ENCODE results near the gene MATCAP1. TPM values are rescaled to one million over a fixed set of nuclear protein-coding genes. Genes with fewer than 3 reads are reported as not detected.

MATCAP1 gene
- polyA plus RNA-seq, 1 donor from 2014 or later = 0.56 TPM

DNA sequence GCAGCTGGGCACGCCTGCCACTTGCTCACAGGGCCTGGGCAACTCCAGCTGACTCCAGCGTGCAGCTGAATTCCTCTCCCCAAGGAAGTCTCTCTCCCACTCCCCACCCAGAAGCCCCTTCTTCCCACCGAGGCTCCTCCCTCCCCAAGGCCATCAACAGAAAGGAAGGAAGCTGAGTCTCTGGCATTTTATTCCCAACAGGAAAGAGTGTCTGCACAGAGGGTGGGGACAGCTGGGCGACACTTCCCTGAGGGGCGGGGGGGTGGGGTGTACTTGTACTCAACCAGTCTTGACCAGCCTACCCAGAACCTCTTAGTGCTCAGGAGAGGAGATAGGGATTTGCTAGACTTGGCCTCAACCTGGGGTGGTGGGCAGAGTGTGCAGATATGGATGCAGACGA lies 6.3 kb upstream of the MATCAP1 start, which contains the start of gene EXOC3L1:
EXOC3L1 (minus strand) TSS at position 96 of the 400 bp plus-strand sequence. CDS start 460 bp downstream, outside the sequence.
- H3K27ac Mint-ChIP-seq = no peak within 1 kb of the TSS
- no peaks in the 10 kb centered on the region for H3K9me3 Mint-ChIP-seq
- H3K27me3 Mint-ChIP-seq = peaks cover 8% of the 10 kb centered on the region
- H3K36me3 Mint-ChIP-seq = no peaks in the 10 kb centered on the region
- peak within 1 kb of the TSS in 1 of 4 donors; percentile 77 for H3K4me3 Mint-ChIP-seq
- peaks cover 19 to 25% (median 20%) of the 10 kb centered on the region in 3 donors for H3K4me1 Mint-ChIP-seq

DNA sequence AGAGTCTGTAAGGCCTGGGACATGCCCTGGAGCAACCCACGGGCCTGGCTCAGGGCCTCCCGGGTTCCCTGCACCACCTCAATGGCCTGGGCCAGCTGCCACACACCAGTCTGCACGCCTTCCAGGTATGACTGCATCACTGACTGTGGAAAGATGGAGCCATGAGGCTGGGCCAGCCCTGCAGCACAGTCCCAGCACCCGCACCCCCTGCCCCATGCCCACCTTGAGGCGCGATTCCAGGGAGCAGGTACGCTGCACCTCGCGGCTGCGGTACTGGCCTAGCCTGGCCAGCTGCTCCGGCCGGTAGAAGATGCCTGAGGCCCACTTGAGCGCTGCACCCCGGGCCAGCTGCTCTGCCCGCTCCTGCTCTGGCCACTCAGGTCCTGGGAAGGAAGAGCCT lies 5.0 kb upstream of the MATCAP1 start:
- no peaks in the 10 kb centered on the region for H3K9me3 Mint-ChIP-seq
- H3K4me1 Mint-ChIP-seq = peaks cover 19 to 26% (median 20%) of the 10 kb centered on the region in 3 donors
- no peak overlapping the region for H3K27ac Mint-ChIP-seq
- H3K27me3 Mint-ChIP-seq = peaks cover 10% of the 10 kb centered on the region
- no peaks in the 10 kb centered on the region for H3K36me3 Mint-ChIP-seq
- no peak overlapping the region for H3K4me3 Mint-ChIP-seq

DNA sequence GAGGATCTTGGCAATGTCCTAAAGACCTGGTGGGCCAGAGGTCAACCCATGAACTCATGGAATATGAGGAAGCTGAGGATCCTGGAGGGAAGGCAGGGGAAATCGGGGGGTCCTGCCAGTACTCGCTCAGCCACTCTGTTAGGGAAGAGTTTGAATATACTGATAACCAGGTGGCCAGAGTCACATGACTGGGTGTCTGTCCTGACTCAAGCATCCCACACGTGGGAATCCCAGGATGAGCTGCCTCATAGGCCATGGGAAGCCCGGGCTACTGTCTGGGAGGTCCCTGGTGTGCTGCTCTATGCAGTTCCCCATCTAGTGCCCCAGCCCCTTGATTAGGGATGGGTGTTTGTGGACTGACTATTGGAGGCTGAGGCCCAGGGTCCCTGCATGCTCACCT lies 4.6 kb upstream of the MATCAP1 start:
- H3K4me3 Mint-ChIP-seq = peak overlapping the region in 1 of 4 donors; percentile 16
- peaks cover 10% of the 10 kb centered on the region for H3K27me3 Mint-ChIP-seq
- H3K9me3 Mint-ChIP-seq = no peaks in the 10 kb centered on the region
- no peaks in the 10 kb centered on the region for H3K36me3 Mint-ChIP-seq
- H3K27ac Mint-ChIP-seq = no peak overlapping the region
- peaks cover 17 to 22% (median 19%) of the 10 kb centered on the region in 3 donors for H3K4me1 Mint-ChIP-seq

DNA sequence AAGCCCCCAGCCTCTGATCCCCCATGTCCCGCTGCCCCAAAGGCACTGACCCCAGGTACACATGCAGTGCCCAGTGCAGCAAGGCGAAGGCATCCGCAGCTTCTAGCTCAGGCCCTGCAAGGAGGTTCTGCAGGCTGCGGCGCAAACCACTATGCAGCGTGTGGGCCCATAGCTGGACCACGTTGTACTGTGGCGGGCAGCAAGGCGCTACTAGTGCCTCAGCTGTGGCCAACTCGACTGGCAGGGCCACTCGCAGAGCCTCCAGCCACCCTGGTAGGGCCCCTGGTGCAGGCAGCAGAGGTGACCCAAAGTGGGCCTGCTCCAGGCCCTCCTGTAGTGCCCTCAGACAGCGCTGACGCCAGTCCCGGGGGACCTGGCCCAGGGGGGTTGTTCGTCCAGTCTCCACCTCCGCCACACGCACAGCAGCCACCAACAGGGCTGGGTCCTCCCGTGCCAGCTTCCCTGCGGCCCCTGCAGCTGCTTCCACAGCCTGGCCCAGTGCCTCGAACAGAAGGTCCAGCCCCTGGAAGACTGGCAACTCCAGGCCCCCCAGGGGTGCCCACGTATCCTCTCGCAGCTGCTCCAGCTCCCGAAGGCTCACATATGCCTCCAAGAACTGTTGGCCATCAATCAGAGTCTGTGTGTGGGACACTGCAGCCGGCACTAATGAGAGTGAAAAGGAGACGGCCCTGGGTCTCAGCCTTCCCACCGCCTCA lies 3.6 kb upstream of the MATCAP1 start:
- peak overlapping the region in 1 of 4 donors; percentile 15 for H3K4me3 Mint-ChIP-seq
- peaks cover 10% of the 10 kb centered on the region for H3K27me3 Mint-ChIP-seq
- no peaks in the 10 kb centered on the region for H3K36me3 Mint-ChIP-seq
- no peaks in the 10 kb centered on the region for H3K9me3 Mint-ChIP-seq
- H3K27ac Mint-ChIP-seq = no peak overlapping the region
- peaks cover 12 to 16% (median 15%) of the 10 kb centered on the region in 3 donors for H3K4me1 Mint-ChIP-seq

DNA sequence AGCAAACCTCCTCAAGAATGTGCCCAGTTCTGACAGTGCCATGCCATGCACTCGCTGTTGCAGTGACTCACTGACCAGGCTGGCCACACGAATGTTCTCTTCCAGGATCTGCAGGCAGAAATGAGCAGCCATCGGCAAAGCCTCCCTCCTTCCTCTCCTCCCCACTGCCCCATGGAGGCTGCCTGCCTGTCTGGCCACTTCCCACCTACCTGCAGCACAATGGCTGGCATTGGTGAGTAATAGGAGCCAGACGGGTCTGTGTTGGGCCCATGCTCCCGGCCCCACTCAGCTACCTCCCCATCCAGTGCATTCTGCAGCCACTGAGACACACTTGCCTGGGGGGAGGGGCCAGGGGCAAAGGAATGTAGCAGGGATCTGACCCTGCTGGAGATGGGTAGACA lies 2.8 kb upstream of the MATCAP1 start:
- Mint-ChIP-seq H3K27me3 (peaks cover 10% of the 10 kb centered on the region), H3K9me3 (no peaks in the 10 kb centered on the region), H3K4me1 (peaks cover 7 to 13% (median 11%) of the 10 kb centered on the region in 3 donors), H3K4me3 (peak overlapping the region in 1 of 4 donors; percentile 11), H3K27ac (no peak overlapping the region), H3K36me3 (no peaks in the 10 kb centered on the region)

DNA sequence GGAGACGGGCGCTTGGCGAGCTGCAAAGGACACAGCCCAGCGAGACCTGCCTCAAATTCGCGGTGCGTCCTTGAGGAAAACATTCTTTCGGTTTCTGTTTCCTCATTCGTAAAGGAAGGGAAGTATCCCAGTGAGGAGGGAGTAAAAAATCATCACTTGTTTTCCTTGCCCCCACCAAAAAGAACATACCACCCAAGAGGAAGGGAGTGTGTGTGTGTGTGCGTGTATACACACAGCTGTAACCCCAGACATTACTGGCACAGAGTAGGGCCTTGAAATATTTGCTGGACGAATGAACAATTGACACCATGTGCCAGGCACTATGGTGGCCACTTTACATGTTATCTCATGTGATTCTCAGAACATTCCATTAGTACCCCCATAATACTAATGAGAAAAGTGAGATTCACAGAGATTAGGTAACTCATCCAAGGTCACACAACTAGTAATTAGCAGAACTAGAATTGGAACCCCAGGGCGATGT lies 1.9 kb upstream of the MATCAP1 start:
- H3K27me3 Mint-ChIP-seq = peaks cover 10% of the 10 kb centered on the region

DNA sequence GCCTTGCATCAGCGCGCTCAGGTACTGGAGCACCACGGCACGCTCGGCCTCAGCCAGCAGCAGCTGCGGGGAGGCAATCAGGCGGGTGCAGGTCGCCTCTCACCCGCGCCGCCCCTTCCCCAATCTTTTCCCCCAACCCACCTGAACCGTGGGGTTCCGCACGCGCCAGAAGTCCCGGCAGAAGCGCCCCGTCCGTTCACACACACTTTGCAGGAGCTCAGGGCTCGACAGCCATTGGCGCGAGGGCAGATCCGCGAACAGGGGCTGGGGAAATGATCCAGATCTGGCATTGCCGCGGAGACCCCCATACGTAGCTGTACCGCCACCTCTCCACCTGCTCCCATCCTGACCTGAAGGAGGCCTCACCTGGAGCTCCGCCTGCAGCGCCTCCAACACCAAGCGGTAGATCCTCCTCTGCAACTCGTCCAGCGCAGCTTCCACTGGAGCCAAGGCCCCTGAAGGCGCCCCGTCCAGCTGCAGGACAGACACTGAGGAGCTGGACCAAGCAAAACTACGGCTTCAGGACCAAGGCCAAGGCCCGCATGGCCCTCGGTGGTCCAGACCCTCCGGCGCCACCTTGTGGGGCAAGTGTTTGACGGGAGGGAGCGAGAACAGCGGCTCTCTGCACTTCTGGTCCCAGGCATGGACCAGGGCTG lies 1.4 kb upstream of the MATCAP1 start:
- Mint-ChIP-seq H3K4me3 (peak overlapping the region; percentile 82 to 97 (median 90)), H3K4me1 (peaks cover 6 to 11% (median 8%) of the 10 kb centered on the region in 3 donors), H3K9me3 (no peaks in the 10 kb centered on the region), H3K27ac (peak overlapping the region; percentile 45 to 95 (median 91)), H3K36me3 (no peaks in the 10 kb centered on the region), H3K27me3 (peaks cover 10% of the 10 kb centered on the region)

More for the DNA sequence above, 1.9 kb upstream of the MATCAP1 start:
- H3K4me1 Mint-ChIP-seq = peaks cover 6 to 11% (median 8%) of the 10 kb centered on the region in 3 donors
- H3K36me3 Mint-ChIP-seq = no peaks in the 10 kb centered on the region
- no peaks in the 10 kb centered on the region for H3K9me3 Mint-ChIP-seq
- peak overlapping the region in 3 of 4 donors; percentile 82 to 95 (median 84) for H3K4me3 Mint-ChIP-seq
- peak overlapping the region; percentile 45 to 95 (median 91) for H3K27ac Mint-ChIP-seq

DNA sequence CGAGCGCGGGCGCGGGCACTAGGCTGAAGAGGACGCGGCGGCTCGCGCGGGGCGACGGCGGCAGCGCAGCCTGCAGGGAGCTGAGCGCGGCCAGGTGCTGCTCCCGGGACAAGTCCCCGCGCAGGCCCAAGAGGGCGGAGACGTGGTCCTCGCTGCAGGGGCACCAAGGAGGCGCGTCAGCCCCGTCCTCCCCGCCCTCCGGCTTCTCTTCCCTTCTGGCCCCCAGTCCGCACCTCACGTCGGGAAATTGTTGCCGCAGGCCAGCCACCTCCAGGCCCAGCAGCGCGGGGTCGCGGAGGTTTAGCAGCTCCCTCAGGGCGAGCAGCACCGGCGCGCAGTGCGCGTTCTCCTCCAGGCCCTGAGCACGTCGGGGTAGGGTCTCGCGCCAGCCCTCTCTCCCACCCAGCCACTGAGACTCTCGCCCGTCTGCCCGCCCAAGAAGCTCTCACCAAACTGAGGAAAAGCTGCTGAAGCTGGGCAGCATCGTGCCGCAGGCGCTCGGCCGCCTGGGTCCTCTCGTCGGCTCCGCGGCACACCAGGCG lies 761 bp upstream of the MATCAP1 start:
- peaks cover 6 to 11% (median 8%) of the 10 kb centered on the region in 3 donors for H3K4me1 Mint-ChIP-seq
- peaks cover 10% of the 10 kb centered on the region for H3K27me3 Mint-ChIP-seq
- peak overlapping the region in 3 of 4 donors; percentile 75 to 95 (median 84) for H3K4me3 Mint-ChIP-seq
- no peaks in the 10 kb centered on the region for H3K9me3 Mint-ChIP-seq
- no peaks in the 10 kb centered on the region for H3K36me3 Mint-ChIP-seq
- no peak overlapping the region for H3K27ac Mint-ChIP-seq

DNA sequence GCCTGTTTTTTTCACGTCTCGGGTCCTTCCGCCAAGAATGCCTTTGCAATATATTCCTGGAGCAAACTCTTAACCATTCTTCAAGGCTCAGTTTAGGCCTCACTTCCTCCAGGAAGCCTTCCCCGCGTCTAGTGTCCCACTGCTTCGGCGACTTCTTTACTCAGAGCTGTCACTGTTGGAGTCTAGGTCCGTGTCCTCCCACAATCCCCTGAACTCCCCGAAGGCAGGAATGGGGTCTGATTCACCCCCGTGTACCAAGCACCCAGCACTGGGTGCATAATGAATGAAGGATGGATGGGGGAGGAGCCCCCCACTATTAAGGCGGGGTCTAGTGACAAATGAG lies 508 bp downstream of the MATCAP1 start:
- Mint-ChIP-seq H3K36me3 (no peaks in the 10 kb centered on the region), H3K9me3 (no peaks in the 10 kb centered on the region), H3K27ac (no peak overlapping the region), H3K4me1 (peaks cover 6 to 11% (median 8%) of the 10 kb centered on the region in 3 donors), H3K4me3 (no peak overlapping the region), H3K27me3 (peaks cover 12% of the 10 kb centered on the region)

DNA sequence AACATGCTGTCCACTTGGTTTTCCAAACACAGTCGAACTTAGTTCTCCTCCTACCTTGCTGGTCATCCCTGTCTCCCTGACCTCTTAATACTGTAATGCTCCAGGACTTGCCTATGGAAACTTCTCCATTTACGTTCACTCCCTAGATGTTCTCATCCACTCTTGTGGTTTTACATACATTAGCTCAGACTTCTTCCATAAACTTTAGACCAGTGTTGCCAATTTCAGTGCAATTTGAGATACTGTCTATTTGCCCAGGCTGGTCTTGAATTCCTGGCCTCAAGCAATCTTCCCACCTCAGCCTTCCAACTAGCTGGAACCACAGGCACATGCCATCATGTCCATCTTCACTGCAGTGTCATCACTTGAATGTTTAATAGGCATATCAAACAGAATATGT lies 1.5 kb downstream of the MATCAP1 start:
- Mint-ChIP-seq H3K9me3 (no peaks in the 10 kb centered on the region), H3K27ac (no peak overlapping the region), H3K4me3 (no peak overlapping the region), H3K27me3 (peaks cover 18% of the 10 kb centered on the region), H3K4me1 (peaks cover 8 to 12% (median 10%) of the 10 kb centered on the region in 3 donors), H3K36me3 (no peaks in the 10 kb centered on the region)

DNA sequence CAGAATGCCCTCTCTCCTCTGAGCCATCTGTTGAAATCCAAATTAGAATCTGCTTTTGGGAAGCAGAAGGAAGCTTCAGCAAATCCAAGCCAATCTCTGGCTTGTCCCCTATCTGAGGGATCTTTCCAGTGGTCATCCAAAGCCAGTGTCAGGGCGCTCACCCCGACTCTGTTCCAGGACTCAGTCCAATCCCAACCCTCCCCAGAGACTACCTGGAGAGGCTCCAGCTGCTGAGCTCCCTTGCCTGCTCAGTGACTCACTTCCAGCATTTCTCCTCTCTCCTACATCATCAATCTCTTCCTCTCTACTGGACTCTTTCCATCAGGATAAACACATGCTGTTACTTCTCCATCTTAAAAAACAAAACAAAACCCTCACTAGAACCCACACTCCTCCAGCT lies 2.4 kb downstream of the MATCAP1 start:
- Mint-ChIP-seq H3K27ac (no peak overlapping the region), H3K4me3 (no peak overlapping the region), H3K9me3 (no peaks in the 10 kb centered on the region), H3K36me3 (no peaks in the 10 kb centered on the region), H3K4me1 (peaks cover 8 to 12% (median 10%) of the 10 kb centered on the region in 3 donors), H3K27me3 (peaks cover 15% of the 10 kb centered on the region)

DNA sequence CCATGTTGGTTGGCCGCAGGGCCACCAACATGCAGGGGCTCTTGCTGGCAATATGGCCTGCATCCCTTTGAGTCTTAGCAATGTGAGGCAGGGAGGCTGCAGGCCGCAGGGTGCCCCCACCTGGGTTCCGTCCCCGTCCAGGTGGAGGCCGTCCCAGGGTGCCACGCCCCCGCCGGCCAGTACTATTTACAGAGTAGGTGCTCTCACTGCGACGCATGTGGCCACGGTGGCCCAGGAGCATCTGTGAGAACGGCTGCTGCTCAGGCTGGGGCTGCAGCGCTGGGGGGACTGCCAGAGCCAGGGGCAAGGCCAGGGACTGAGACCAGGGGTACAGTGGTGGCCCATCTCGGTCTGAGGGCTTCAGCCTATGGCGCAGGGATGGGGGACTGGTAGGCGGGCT lies 3.6 kb downstream of the MATCAP1 start:
- H3K27ac Mint-ChIP-seq = no peak overlapping the region
- H3K9me3 Mint-ChIP-seq = no peaks in the 10 kb centered on the region
- no peak overlapping the region for H3K4me3 Mint-ChIP-seq
- peaks cover 1 to 6% (median 5%) of the 10 kb centered on the region in 3 donors for H3K4me1 Mint-ChIP-seq
- H3K27me3 Mint-ChIP-seq = peaks cover 15% of the 10 kb centered on the region
- H3K36me3 Mint-ChIP-seq = no peaks in the 10 kb centered on the region

DNA sequence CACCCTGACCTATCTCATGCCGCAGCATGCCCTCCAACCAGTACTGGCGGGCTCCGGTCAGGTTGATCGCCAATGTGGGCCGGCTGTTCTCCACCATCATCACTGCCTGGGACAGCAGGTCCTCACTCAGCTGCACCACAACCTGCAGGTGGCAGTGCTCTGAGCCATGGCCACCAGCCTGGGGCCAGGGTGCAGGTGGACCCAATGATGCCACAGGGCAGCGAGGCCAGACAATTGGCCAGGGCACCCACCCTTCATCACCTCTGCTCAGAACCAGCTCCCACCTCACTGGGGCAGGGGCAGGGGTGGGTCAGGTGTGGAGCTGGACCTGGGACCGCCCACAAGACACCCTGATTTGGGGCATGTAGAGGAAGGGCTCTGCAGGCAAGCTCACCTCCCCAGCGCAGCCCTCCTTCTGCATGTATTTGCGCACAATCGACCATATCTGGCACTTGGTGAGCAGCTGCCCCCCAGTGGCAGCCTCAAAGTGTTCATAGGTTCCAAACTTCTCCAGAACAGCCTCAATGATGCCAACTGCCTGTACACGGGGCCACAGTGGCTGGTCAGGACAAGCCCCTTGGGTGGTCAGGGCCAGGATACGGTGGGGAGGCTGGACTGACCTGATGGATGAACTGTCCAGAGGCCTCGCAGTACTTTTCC lies 4.2 kb downstream of the MATCAP1 start:
- no peak overlapping the region for H3K27ac Mint-ChIP-seq

DNA sequence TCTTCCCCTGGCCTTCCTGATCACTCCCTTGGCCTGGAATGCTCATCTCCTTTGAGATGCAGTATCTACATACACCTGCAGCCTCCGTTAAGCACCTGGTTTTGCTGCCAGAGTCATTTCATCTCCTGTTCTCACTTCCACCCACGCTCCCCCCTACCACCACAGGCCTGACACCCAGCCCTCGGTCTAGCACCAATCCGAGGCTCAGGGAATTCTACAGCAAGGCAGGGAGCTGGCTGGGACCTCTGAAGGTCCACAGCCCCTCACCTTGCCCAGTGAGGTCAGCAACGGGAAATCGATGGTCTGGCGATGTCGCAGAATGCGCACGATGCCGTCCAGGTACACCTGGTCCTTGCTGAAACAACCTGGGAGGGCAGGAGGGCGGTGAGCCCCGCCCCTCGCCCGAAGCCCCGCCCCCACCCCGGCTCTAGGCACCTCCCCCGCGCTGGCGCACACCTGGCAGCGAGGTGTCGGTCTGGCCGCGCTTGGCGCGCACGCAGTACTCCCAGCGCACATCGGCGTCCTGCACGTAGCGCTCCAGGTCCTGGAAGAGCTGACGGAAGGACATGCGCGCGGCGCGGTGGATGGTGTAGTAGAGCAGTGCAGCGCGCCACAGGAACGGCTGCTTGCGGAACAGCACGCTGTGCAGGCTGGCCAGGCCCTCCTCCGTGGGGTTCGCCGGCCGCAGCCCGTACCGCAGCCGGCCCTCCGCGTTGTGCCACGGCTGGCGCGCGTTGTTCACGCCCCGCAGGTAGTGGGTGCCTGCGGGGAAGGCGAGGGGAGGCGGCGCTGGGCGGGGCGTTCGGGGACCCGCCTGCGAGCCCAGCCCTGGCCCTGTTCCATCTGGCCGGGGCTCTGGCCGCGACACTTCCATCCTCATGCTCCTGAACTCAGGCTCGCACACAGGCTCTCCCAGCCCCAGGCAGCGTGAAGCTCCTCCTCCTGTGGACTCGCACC lies 5.7 kb downstream of the MATCAP1 start:
- Mint-ChIP-seq H3K27ac (peak overlapping the region in 2 of 3 donors; percentile 27 to 70), H3K36me3 (peaks cover 1% of the 10 kb centered on the region), H3K4me1 (peaks cover 10 to 15% (median 11%) of the 10 kb centered on the region in 3 donors), H3K4me3 (peak overlapping the region; percentile 63 to 93 (median 75)), H3K9me3 (no peaks in the 10 kb centered on the region), H3K27me3 (peaks cover 25% of the 10 kb centered on the region)

More for the DNA sequence above, 4.2 kb downstream of the MATCAP1 start:
- Mint-ChIP-seq H3K27me3 (peaks cover 13% of the 10 kb centered on the region), H3K36me3 (no peaks in the 10 kb centered on the region), H3K9me3 (no peaks in the 10 kb centered on the region), H3K4me1 (peaks cover 0 to 5% (median 1%) of the 10 kb centered on the region in 3 donors), H3K4me3 (no peak overlapping the region)
